ENCODE results near the gene PTPRN2.

GRCh38 chr7:157926521-157927150, 661.0 kb downstream of the PTPRN2 start:
- TF ChIP-seq FOXM1 (IDR thresholded peaks at IDR 0.05; ENCODE audit: borderline replicate concordance): no peak
- no peak for TF ChIP-seq NFRKB (IDR thresholded peaks at IDR 0.05)
- no peak for TF ChIP-seq L3MBTL2 (conservative IDR thresholded peaks at IDR 0.05)
